ENCODE measurements around the gene MAFG. TPM values are rescaled to one million over a fixed set of nuclear protein-coding genes. Genes with fewer than 3 reads are reported as not detected.

MAFG gene
- total RNA-seq = 10 to 100 TPM; 37.1 to 65.5 (median 51.9) TPM

DNA sequence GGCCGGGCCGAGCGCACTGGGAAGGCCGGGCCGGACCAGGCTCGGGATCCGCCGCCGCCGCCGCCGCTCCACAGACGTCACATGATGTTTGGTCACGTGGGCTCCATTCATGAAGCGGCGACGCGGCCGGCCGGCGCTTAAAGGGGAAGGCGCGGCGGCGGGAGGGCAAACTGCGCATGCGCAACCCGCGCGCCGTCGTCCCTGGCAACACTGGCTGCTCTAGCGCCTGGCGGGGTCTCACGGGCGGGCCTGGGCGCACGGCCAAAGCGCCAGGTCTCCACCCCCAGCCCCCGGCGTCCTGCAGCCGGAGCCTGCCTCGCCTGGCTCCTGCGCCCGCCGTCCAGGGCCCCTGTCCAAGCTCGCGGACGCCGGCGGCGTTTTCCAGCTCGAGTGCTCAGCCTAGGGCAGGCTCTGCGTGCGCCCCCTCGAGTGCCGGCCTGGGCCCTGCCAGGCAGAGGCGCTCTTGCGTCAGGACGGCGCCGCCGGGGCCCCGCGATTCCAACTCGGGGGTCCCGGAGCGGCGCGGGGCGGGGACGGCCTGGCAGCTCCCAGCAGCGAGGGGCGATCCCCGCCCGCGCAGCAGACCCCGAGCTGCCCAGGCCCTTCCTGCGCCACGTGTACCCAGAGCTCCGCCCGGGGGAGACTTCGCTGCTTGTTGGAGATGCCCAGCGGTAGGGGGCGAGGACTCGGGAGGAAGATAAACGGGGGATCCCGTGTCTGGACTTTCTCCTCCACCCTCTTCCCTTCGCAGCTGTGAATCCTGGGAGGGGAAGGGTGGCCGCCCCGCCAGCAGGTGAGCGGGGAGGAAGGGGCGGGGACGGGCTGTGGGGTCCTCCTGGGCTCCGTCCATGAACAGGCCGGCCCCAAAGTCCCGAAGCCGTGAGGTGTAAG is at the start of gene MAFG:
Gene MAFG, minus strand, starts transcription at position 83 of the 891 bp plus-strand sequence. CDS start 4,550 bp downstream, outside the sequence.
- ATAC-seq (peak; percentile 55 to 59), DNase-seq (peak; percentile 82 to 86)
- intact Hi-C loops (cut with DNase I; ENCODE audit: low total_unique reads) = loop anchor here (2.0 to 10.0 kb wide), 3 partner anchors 41 to 603 kb away; partner anchors contain the start of genes CYBC1 and NARF
- Histone ChIP-seq H3K27ac (peak within 1 kb of the TSS; percentile 90 to 98 (median 93)), H3K4me3 (peak within 1 kb of the TSS; percentile 68 to 89 (median 77)), H3K9me3 (no peaks in the 10 kb centered on the region), H3K36me3 (no peaks in the 10 kb centered on the region), H3K27me3 (peaks cover 0 to 3% (median 0%) of the 10 kb centered on the region in 3 donors), H3K4me1 (peaks cover 38 to 40% of the 10 kb centered on the region in 2 donors)
- TF ChIP-seq, protein P1, sequence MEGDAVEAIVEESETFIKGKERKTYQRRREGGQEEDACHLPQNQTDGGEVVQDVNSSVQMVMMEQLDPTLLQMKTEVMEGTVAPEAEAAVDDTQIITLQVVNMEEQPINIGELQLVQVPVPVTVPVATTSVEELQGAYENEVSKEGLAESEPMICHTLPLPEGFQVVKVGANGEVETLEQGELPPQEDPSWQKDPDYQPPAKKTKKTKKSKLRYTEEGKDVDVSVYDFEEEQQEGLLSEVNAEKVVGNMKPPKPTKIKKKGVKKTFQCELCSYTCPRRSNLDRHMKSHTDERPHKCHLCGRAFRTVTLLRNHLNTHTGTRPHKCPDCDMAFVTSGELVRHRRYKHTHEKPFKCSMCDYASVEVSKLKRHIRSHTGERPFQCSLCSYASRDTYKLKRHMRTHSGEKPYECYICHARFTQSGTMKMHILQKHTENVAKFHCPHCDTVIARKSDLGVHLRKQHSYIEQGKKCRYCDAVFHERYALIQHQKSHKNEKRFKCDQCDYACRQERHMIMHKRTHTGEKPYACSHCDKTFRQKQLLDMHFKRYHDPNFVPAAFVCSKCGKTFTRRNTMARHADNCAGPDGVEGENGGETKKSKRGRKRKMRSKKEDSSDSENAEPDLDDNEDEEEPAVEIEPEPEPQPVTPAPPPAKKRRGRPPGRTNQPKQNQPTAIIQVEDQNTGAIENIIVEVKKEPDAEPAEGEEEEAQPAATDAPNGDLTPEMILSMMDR (IDR thresholded peaks at IDR 0.05 in 4 of 5, conservative IDR thresholded peaks at IDR 0.05 in 1 of 5) = peak in 4 of 5 experiments; percentile 1 to 20 (median 19)
- peak; percentile 92 to 95 for TF ChIP-seq POLR2A (IDR thresholded peaks at IDR 0.05)
- in situ Hi-C loops (cut with MboI; ENCODE audit: low sequenced_read_pairs in 4 of 4) = no loop called here

DNA sequence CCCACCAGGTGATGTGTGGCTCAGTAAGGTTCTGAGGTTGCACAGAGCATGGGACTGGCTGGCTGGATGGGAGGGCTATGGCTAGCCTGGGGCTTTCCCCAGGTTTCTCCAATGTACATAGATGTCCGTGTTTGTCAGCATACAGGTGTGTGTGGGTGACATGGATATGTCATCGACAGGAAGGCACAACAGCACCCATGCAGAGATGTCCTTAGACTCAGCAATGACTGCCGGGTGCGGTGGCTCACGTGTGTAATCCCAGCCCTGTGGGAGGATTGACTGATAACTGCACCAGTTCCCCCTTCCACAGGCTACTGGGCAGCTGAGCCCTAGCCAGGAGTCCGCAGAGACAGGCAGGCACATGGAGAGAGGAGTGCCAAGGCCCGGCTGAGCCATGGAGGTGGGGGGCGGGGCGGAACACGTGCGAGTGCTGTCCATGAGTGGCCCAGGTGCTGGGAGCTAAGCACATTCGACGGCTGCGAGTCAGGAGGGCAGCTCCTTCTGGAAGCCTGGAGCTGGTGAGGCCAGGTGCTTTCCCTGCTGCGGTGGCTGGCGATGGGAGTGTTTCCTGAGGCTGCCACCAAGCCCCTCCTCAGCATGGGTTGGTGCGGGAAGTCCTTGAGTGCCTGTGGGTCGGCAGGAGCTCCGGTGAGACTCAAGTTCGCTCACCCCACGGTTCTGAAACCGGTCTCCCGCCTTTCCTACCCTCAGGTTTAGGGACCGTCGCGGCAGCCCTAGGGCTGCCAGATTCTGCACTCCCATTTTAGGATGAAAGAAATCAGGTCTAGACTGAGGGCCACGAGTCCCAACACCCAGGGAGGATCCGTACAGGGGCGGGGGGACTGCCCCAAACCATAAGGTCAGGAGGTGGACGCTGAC is 49.0 kb upstream of the MAFG start:
- Histone ChIP-seq H3K4me1 (peaks cover 11 to 18% of the 10 kb centered on the region in 2 donors), H3K27ac (peak overlapping the region; percentile 90 to 96 (median 94)), H3K4me3 (peak overlapping the region; percentile 75 to 95 (median 88)), H3K36me3 (peaks cover 0 to 5% of the 10 kb centered on the region in 2 donors), H3K9me3 (no peaks in the 10 kb centered on the region), H3K27me3 (no peaks in the 10 kb centered on the region)
- TF ChIP-seq POLR2A (IDR thresholded peaks at IDR 0.05) = no peak
- TF ChIP-seq, protein P1 (IDR thresholded peaks at IDR 0.05 in 4 of 5, conservative IDR thresholded peaks at IDR 0.05 in 1 of 5) = no peak
- DNase-seq (peak in 1 of 2 donors; percentile 66), ATAC-seq (peak; percentile 31 to 37)
- intact Hi-C loops (cut with DNase I; ENCODE audit: low total_unique reads) = loop anchor here (1.0 to 5.0 kb wide), 3 partner anchors 14 to 104 kb away; partner anchors contain the start of genes ARHGDIA and LRRC45
- in situ Hi-C loops (cut with MboI; ENCODE audit: low sequenced_read_pairs in 4 of 4) = no loop called here

DNA sequence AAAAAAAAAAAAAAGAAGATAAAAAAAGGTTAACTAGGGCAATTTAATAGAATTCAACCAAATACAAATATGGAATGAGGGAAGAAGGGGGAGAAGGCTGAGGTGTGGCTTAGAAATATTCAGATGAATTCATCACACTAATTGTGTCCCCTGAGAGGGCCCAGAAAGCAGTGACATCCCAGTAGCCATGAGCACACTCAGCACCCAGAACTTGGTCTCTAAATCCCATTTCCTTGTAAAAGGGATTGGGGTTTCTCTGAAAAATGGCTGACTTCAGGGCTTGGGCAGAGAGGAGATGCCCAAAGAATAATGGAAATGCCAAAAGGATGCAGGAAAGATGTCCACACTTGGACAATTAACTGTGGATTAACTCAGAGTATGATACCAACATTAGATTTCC is 45.9 kb upstream of the MAFG start:
- H3K4me3 ChIP-seq = no peak overlapping the region
- no peaks in the 10 kb centered on the region for H3K9me3 ChIP-seq
- no peak for DNase-seq
- no peak for ATAC-seq
- in situ Hi-C loops (cut with MboI; ENCODE audit: low sequenced_read_pairs in 4 of 4) = no loop called here
- H3K27me3 ChIP-seq = no peaks in the 10 kb centered on the region
- peaks cover 6 to 12% of the 10 kb centered on the region in 2 donors for H3K4me1 ChIP-seq
- no peaks in the 10 kb centered on the region for H3K36me3 ChIP-seq
- no peak overlapping the region for H3K27ac ChIP-seq
- no peak for TF ChIP-seq POLR2A (IDR thresholded peaks at IDR 0.05)
- TF ChIP-seq, protein P1 (IDR thresholded peaks at IDR 0.05 in 4 of 5, conservative IDR thresholded peaks at IDR 0.05 in 1 of 5) = no peak
- intact Hi-C loops (cut with DNase I; ENCODE audit: low total_unique reads) = no loop called here

Measured in gastrocnemius medialis (tissue), 4 donors.